B cell (primary cell): ENCODE measurements around the gene MBNL1. TPM values are rescaled to one million over a fixed set of nuclear protein-coding genes. Genes with fewer than 3 reads are reported as not detected.

Experiments
- ATAC-seq: fragments of 200-7000 bp; cut with Tn5 transposase; one replicate; pipeline ENCODE4 v1.10.0; 2021; ENCODE audit warnings: low read depth, mild to moderate bottlenecking, moderate number of reproducible peaks, moderate library complexity
- CTCF ChIA-PET: fragments of 350-600 bp; sonication (Branson Sonifier 250); formaldehyde crosslinking; loops from one replicate; lab custom pipeline; 2021; ENCODE audit warnings: antibody characterized with exemption, inconsistent platforms; lab: Charles Lee
- POLR2A ChIA-PET: fragments of 350-600 bp; sonication (Branson Sonifier 250); formaldehyde crosslinking; loops from one replicate; lab custom pipeline; 2021; ENCODE audit warnings: antibody characterized with exemption; lab: Charles Lee
- DNase-seq: peaks from one replicate; pipeline ENCODE4 v3.0.0; 2013
- H2AFZ ChIP-seq: 2 replicates; pipeline ENCODE4 v1.6.1; 2012; ENCODE audit warnings: mild to moderate bottlenecking, low read depth, low read length; ENCODE audit not compliant: insufficient read depth, poor library complexity, severe bottlenecking
- H3K27ac ChIP-seq, 2 donors: 1 replicate in 1 of 2; 2 replicates in 1 of 2; pipeline ENCODE4 v1.5.1; 2012 to 2013; ENCODE audit warnings: low read length in 2 of 2, mild to moderate bottlenecking in 2 of 2, moderate library complexity in 1 of 2
- H3K27me3 ChIP-seq, 4 experiments: fragments of 200-600 bp in 1 of 4; sonication (generic) in 1 of 4; replicated peaks in 1 of 4; 1 replicate in 2 of 4; 2 replicates in 2 of 4; pipeline versions ENCODE4 v1.6.1 to v1.7.0; 2013 to 2016; ENCODE audit warnings: low read length in 3 of 4, mild to moderate bottlenecking in 2 of 4, mixed read lengths in 1 of 4, moderate library complexity in 1 of 4; ENCODE audit not compliant: insufficient read depth in 4 of 4, control insufficient read depth in 3 of 4; ENCODE audit errors: control extremely low read depth in 1 of 4
- H3K36me3 ChIP-seq, 2 experiments: replicated peaks in 1 of 2; 1 replicate in 1 of 2; 2 replicates in 1 of 2; pipeline versions ENCODE4 v1.6.1 to v1.7.1; 2013; ENCODE audit warnings: low read length in 1 of 2; ENCODE audit not compliant: insufficient read depth in 2 of 2, control insufficient read depth in 1 of 2; ENCODE audit errors: control extremely low read depth in 1 of 2, extremely low read depth in 1 of 2
- H3K4me1 ChIP-seq, 2 donors: fragments of 200-600 bp in 1 of 2; sonication (generic) in 1 of 2; 1 replicate in 1 of 2; 2 replicates in 1 of 2; pipeline versions ENCODE4 v1.5.1 to v1.6.1; 2013 to 2017; ENCODE audit warnings: low read length in 2 of 2; ENCODE audit not compliant: control insufficient read depth in 2 of 2, insufficient read depth in 2 of 2
- H3K4me2 ChIP-seq: replicated peaks from 2 replicates; pipeline ENCODE3; 2012; ENCODE audit warnings: mild to moderate bottlenecking, low read depth, low read length; ENCODE audit not compliant: poor library complexity, severe bottlenecking
- H3K4me3 ChIP-seq, 5 experiments: fragments of 200-600 bp in 1 of 5; sonication (generic) in 1 of 5; 1 replicate in 3 of 5; 2 replicates in 2 of 5; pipeline versions ENCODE4 v1.5.1 to v1.7.0; 2011 to 2016; ENCODE audit warnings: low read length in 4 of 5, mild to moderate bottlenecking in 4 of 5, low read depth in 2 of 5, control low read depth in 1 of 5, moderate library complexity in 1 of 5; ENCODE audit not compliant: insufficient read depth in 1 of 5; ENCODE audit errors: control extremely low read depth in 1 of 5, extremely low read depth in 1 of 5
- H3K79me2 ChIP-seq: fragments of 200-600 bp; sonication (generic); one replicate; pipeline ENCODE4 v1.6.0; 2016; ENCODE audit warnings: low read length; ENCODE audit not compliant: control insufficient read depth, insufficient read depth
- H3K9ac ChIP-seq: fragments of 200-600 bp; sonication (generic); 2 replicates; pipeline ENCODE4 v1.6.1; 2017; ENCODE audit warnings: mild to moderate bottlenecking, low read length, moderate library complexity
- H3K9me3 ChIP-seq, 3 donors: one replicate each; pipeline versions ENCODE4 v1.6.1 to v1.7.1; 2013; ENCODE audit warnings: low read length in 2 of 3; ENCODE audit not compliant: control insufficient read depth in 2 of 3, insufficient read depth in 1 of 3; ENCODE audit errors: control extremely low read depth in 1 of 3
- H4K20me1 ChIP-seq: 2 replicates; pipeline ENCODE4 v1.6.0; 2012; ENCODE audit warnings: mild to moderate bottlenecking, low read length; ENCODE audit not compliant: insufficient read depth, control insufficient read depth, poor library complexity, severe bottlenecking
- H3K27ac Mint-ChIP-seq: one replicate; pipeline ENCODE4 v1.8.0; 2021; ENCODE audit warnings: mixed read lengths
- H3K27me3 Mint-ChIP-seq: one replicate; pipeline ENCODE4 v1.8.0; 2021; ENCODE audit warnings: mixed read lengths
- H3K4me1 Mint-ChIP-seq: one replicate; pipeline ENCODE4 v1.8.0; 2021; ENCODE audit warnings: mixed read lengths
- H3K4me3 Mint-ChIP-seq: one replicate; pipeline ENCODE4 v1.8.0; 2021; ENCODE audit warnings: mixed read lengths
- H3K9me3 Mint-ChIP-seq: one replicate; pipeline ENCODE4 v1.8.0; 2022; ENCODE audit warnings: mixed read lengths; ENCODE audit not compliant: insufficient read depth
- CTCF ChIP-seq: fragments of 200-600 bp; IDR thresholded peaks from one replicate; pipeline ENCODE4 v1.8.0; 2022; ENCODE audit warnings: antibody characterized with exemption, mild to moderate bottlenecking
- EZH2 ChIP-seq: IDR thresholded peaks from 2 replicates; pipeline ENCODE4 v1.6.1; 2012; ENCODE audit warnings: borderline replicate concordance, low read depth, mild to moderate bottlenecking, moderate library complexity, low read length; ENCODE audit not compliant: insufficient read depth, poor library complexity, severe bottlenecking
- WGBS: methylation state at CpG from one replicate; pipeline ENCODE4 v1.1.5; 2013; ENCODE audit warnings: missing lambda C conversion rate; ENCODE audit not compliant: insufficient coverage; 5-methylcytosine and 5-hydroxymethylcytosine counted together
- intact Hi-C: fragments of 100-400 bp; cut with micrococcal nuclease; formaldehyde crosslinking; loops from one replicate; pipeline ENCODE4 v1.10.0; 2022
- polyA plus RNA-seq: library from polyadenylated mRNA; depleted of rRNA; stranded (reverse); fragments of >200 nt; gene quantifications from 2 replicates; pipeline ENCODE4 v1.2.3, GENCODE V29; 2012
- total RNA-seq, 2 donors: library from RNA; stranded (reverse); fragments of 120-200 nt in 1 of 2; gene quantifications; 1 replicate in 1 of 2; 2 replicates in 1 of 2; pipeline versions ENCODE4 v1.2.3 to v1.2.4, GENCODE V29; 2013 to 2022

The MBNL1 gene
- total and polyA plus RNA-seq, 2 donors (not counting 1 experiment from before 2014, with no cell fraction given): 195 to 505 TPM

- peak overlapping the region in 1 of 2 donors; percentile 74 for H3K27ac ChIP-seq
- CTCF ChIA-PET: interaction anchor here (1.6 kb wide), 1 partner anchor 220 kb away, joined by 7 read pairs; no protein-coding TSS in a partner anchor
- no peaks in the 10 kb centered on the region for H3K27me3 ChIP-seq
- H3K79me2 ChIP-seq: peaks cover 96% of the 10 kb centered on the region
- H3K4me2 ChIP-seq: no peak overlapping the region
- H3K9me3 ChIP-seq: no peaks in the 10 kb centered on the region
- TF ChIP-seq CTCF (no peak), EZH2 (no peak)
- intact Hi-C loops: loop anchor here (5.0 kb wide), 1 partner anchor 1021 kb away; the partner anchor contains the start of gene P2RY12
- H3K4me1 Mint-ChIP-seq: peaks cover 73% of the 10 kb centered on the region
- H2AFZ ChIP-seq: no peak overlapping the region
- H3K27ac Mint-ChIP-seq: peak overlapping the region; percentile 68
- H3K36me3 ChIP-seq: peaks cover 0 to 7% of the 10 kb centered on the region in 2 experiments
- peaks cover 8 to 46% of the 10 kb centered on the region in 2 donors for H3K4me1 ChIP-seq
- no peak overlapping the region for H3K9ac ChIP-seq
- no peaks in the 10 kb centered on the region for H3K9me3 Mint-ChIP-seq
- no peak overlapping the region for H3K4me3 Mint-ChIP-seq
- no peak for ATAC-seq
- POLR2A ChIA-PET: no interaction called here
- DNase-seq: no peak
- no peaks in the 10 kb centered on the region for H3K27me3 Mint-ChIP-seq
- 100% methylated on average over 2 of the region's 2 CpGs for WGBS
- peaks cover 42% of the 10 kb centered on the region for H4K20me1 ChIP-seq
- H3K4me3 ChIP-seq: no peak overlapping the region
These were observed 134.9 kb downstream of the MBNL1 start for GRCh38 chr3:152403632-152404066.

- H3K27me3 ChIP-seq: no peaks in the 10 kb centered on the region
- ChIA-PET CTCF (no interaction called here), POLR2A (no interaction called here)
- intact Hi-C loops: loop anchor here (5.0 kb wide), 1 partner anchor 1023 kb away; the partner anchor contains the start of gene P2RY12
- no peak overlapping the region for H3K4me3 ChIP-seq
- Mint-ChIP-seq H3K9me3 (no peaks in the 10 kb centered on the region), H3K27me3 (no peaks in the 10 kb centered on the region), H3K4me3 (no peak overlapping the region), H3K27ac (peak overlapping the region; percentile 32), H3K4me1 (peaks cover 66% of the 10 kb centered on the region)
- no peak overlapping the region for H3K4me2 ChIP-seq
- peaks cover 95% of the 10 kb centered on the region for H3K79me2 ChIP-seq
- DNase-seq (no peak), ATAC-seq (no peak)
- no peak overlapping the region for H3K9ac ChIP-seq
- no peaks in the 10 kb centered on the region for H3K9me3 ChIP-seq
- WGBS: no CpG with 5 or more reads among the region's 1 CpG
- peaks cover 7 to 43% of the 10 kb centered on the region in 2 donors for H3K4me1 ChIP-seq
- no peak for TF ChIP-seq CTCF
- peak overlapping the region in 1 of 2 donors; percentile 63 for H3K27ac ChIP-seq
- no peak overlapping the region for H2AFZ ChIP-seq
- H3K36me3 ChIP-seq: peaks cover 0 to 8% of the 10 kb centered on the region in 2 experiments
- H4K20me1 ChIP-seq: peaks cover 37% of the 10 kb centered on the region
These were observed 136.2 kb downstream of the MBNL1 start for GRCh38 chr3:152404976-152405375.
